GM19238 (cell line): ENCODE measurements around the gene DENND4C.
"Not testable (repeated sequence)": the region's sequence is repeated elsewhere in the genome, so short reads cannot be mapped to it uniquely, and the experiment has no call there.

Source experiments
- DNase-seq: peaks from one replicate; pipeline ENCODE4 v3.0.0; 2011; ENCODE audit warnings: low spot score; ENCODE audit not compliant: insufficient read length

The DENND4C gene

DNA sequence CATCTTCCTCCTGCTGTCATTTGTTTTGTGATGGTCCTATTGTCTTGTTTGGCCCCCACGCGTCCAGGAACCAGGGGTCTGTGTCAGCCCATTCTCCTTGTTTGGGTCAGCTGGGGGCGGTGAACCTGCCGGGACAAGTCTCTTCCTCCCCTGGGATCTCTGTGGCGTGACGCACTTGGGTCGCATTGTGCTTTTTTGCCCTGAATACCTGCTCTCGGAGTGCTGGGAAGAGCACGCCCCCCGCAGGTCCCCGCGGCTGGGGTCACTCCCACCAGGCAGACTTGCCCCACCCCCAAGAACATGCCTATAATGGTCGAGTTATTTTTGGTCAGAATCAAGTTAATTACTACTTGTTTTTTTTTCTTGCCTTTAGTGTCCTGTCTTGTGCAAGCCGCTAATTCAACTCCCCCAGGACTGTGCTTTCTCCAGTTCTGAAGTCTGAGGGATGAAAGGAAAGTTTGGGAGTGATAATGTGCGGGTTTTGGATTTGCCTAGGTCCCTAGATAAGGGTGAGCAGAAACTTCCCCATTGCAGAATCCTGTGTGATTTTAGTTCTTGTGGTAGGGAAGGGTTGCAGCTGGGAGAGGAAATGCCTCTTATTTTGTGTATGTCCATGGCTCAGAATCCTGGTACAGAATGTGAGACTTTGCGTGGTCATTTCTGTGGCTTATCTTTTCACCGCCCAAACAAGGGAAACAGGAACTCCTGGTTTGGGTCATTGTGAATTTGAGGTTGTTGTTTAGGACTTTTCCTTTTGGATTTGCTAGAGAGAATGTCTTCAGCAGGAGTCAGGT is 179.1 kb downstream of the DENND4C start:
- DNase-seq: peak; percentile 12

DNA sequence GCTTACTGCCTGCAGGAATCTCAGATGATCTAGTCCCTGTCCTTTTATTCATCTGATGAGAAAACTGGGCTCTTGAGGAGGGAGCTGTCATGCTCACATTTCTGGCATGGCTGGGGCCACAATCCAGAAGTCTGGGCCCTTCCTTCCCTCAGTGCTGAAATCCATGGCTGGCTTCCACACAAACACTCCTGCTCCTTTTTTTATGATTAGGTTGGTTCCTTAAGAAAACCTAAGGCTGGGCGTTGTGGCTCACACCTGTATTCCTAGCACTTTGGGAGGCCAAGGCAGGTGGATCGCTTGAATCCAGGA is 179.7 kb downstream of the DENND4C start:
- no peak for DNase-seq

DNA sequence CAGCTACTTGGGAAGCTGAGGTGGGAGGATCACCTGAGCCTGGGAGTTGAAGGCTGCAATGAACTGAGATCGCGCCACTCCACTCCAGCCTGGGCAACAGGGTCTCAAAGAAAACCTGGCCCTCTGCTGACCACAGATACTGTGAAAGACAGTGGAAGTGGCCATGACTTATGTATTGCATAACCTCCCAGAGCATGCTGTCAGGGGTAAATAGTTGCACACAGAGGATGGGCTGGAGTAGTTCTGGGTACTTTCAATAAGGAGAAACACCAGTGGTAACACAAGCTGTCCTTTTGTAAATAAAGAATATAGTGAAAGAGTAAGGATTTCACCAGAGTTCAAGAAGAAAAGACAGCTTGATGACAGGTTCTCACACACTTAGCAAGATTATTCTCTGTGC is 180.1 kb downstream of the DENND4C start:
- DNase-seq: no peak

DNA sequence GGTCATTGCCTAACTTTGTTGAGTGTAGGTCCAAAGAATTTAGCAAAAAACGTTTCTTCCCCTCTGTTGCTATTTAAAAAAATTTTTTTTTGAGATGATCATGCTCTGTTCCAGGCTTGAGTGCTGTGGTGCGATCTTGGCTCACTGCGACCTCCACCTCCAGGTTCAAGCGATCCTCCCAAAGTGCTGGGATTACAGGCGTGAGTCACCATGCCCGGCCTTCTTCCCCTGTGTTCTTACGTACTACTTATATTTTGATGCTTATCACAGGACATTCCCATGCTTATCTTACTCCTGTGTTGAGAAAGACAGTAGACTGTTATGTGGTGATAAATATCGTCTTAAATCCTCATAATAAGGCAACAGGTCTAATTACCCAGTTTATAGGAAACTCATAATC is 180.8 kb downstream of the DENND4C start:
- no peak for DNase-seq

DNA sequence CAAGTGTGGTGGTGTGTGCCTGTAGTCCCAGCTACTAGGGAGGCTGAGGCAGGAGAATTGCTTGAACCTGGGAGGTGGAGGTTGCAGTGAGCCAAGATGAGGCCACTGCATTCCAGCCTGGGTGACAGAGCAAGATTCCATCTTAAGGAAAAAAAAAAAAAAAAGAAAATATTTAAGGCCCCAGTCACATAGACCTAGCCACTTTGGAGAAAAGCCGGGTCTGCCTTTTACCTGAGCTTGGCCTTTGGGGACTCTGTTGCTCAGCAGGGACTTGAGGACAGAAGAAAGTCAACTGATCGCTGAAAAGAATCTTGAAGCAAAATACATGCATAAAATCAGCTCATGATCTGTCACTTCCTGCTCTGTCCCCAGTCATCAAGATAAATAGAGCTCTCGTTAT is 183.0 kb downstream of the DENND4C start:
- DNase-seq: not testable (repeated sequence)

DNA sequence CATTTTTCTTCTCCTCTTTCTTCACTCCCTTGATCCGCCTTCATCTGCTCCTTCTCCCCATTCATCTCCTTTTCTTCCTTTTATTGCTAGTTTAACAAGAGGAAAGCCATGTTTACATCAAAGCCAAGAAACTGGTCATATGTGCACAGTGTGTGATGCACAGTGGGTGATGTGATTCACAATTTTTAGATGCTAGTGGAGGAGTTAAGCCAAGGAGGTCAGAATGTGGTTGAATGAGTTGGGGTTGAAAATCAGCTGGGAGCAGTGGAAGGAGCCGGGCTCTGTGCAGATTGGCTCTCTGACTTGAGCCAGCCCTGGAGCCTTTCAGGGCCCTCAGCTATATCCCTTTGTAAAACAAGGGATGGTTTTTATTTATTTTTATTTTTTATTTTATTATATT is 185.7 kb downstream of the DENND4C start:
- no peak for DNase-seq

DNA sequence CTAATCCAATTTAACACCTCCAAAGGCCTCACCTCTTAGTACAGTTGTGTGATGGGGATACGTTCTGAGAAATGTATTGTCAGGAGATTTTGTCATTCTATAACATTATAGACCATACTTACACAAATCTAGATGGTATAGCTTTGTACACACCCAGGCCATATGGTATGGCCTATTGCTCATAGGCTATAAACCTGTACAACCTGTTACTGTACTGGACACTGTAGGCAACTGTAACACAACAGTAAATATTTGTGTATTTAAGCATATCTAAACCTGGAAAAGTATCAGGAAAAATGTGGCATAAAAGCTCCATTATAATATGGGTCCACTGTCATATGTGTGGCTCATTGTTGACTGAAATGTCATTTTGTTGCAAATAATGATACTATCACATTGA is 190.4 kb downstream of the DENND4C start:
- no peak for DNase-seq
